ENCODE data around the gene MYL6.

- peak; percentile 86 for TF ChIP-seq CTCF (IDR thresholded peaks at IDR 0.05)
- TF ChIP-seq POLR2AphosphoS5 (IDR thresholded peaks at IDR 0.05; ENCODE audit: low read depth, low read length), result no peak
Observed at GRCh38 chr12:56206452-56207166, 48.5 kb downstream of the MYL6 start.

All from Panc1 (cell line).